Activated CD4-positive, alpha-beta T cell treated with anti-CD3 and anti-CD28 coated beads, Interleukin-2, amount 50 U/mL, for 48 hours (primary cell): ENCODE measurements around the gene PTGDS.

Experiments
- DNase-seq, 2 experiments: peaks; one replicate each; pipeline ENCODE4 v3.0.0-alpha.2; 2020

PTGDS gene

GRCh38 chr9:136992819-136993369 is 15.6 kb downstream of the PTGDS start:
- DNase-seq: no peak

- no peak for DNase-seq
Measured at GRCh38 chr9:136994180-136994887, 17.0 kb downstream of the PTGDS start.

GRCh38 chr9:136994888-136995230 is 17.6 kb downstream of the PTGDS start:
- DNase-seq: no peak

- DNase-seq: no peak
Measured at GRCh38 chr9:136995362-136995761, 18.1 kb downstream of the PTGDS start.

- DNase-seq: no peak
Measured at GRCh38 chr9:136995772-136996311, 18.5 kb downstream of the PTGDS start.

GRCh38 chr9:136996361-136997292 is 19.3 kb downstream of the PTGDS start, which contains the start of gene CLIC3:
CLIC3 (minus strand) TSS chr9:136996568; CDS start chr9:136996543, 25 bp downstream.
- DNase-seq: peak; percentile 27 to 39

GRCh38 chr9:136997371-136997770 is 20.1 kb downstream of the PTGDS start:
- no peak for DNase-seq

- peak in 1 of 2 experiments; percentile 22 for DNase-seq
Measured at GRCh38 chr9:136997830-136998234, 20.5 kb downstream of the PTGDS start.

- peak; percentile 46 to 55 for DNase-seq
Measured at GRCh38 chr9:137000177-137000930, 23.1 kb downstream of the PTGDS start.

- DNase-seq: no peak
Measured at GRCh38 chr9:137001857-137002645, 24.7 kb downstream of the PTGDS start.

- no peak for DNase-seq
Measured at GRCh38 chr9:137002646-137003041, 25.3 kb downstream of the PTGDS start.

- peak in 1 of 2 experiments; percentile 34 for DNase-seq
Measured at GRCh38 chr9:137004285-137004684, 27.0 kb downstream of the PTGDS start.

- no peak for DNase-seq
Measured at GRCh38 chr9:137006116-137007003, 29.1 kb downstream of the PTGDS start.

GRCh38 chr9:137007108-137007815 is 30.0 kb downstream of the PTGDS start:
- no peak for DNase-seq

GRCh38 chr9:137007816-137008270 is 30.5 kb downstream of the PTGDS start:
- DNase-seq: no peak

- DNase-seq: no peak
Measured at GRCh38 chr9:137008312-137008711, 31.0 kb downstream of the PTGDS start.

- no peak for DNase-seq
Measured at GRCh38 chr9:137009217-137009616, 31.9 kb downstream of the PTGDS start.

- no peak for DNase-seq
Measured at GRCh38 chr9:137009938-137010732, 32.8 kb downstream of the PTGDS start.

- DNase-seq: no peak
Measured at GRCh38 chr9:137011156-137011555, 33.9 kb downstream of the PTGDS start.
